BE2C (cell line): ENCODE data around the gene XPNPEP2.

ENCODE experiments used
- DNase-seq: peaks from one replicate; pipeline ENCODE4 v3.0.0-alpha.2; 2020
- H3K27me3 ChIP-seq: fragments of 250-450 bp; sonication (Bioruptor Pico); 2 replicates; pipeline ENCODE4 v1.5.1; 2020; ENCODE audit warnings: mild to moderate bottlenecking
- H3K36me3 ChIP-seq: fragments of 250-450 bp; sonication (Bioruptor Pico); 2 replicates; pipeline ENCODE4 v1.5.1; 2020; ENCODE audit warnings: mild to moderate bottlenecking
- H3K4me1 ChIP-seq: fragments of 250-450 bp; sonication (Bioruptor Pico); 2 replicates; pipeline ENCODE4 v1.5.1; 2020
- H3K4me3 ChIP-seq: 2 replicates; pipeline ENCODE4 v1.5.1; 2011; ENCODE audit warnings: low read depth, low read length
- H3K9me3 ChIP-seq: fragments of 250-450 bp; sonication (Bioruptor Pico); 2 replicates; pipeline ENCODE4 v1.5.1; 2020
- TF ChIP-seq, protein P1 (sequence below): IDR thresholded peaks from 2 replicates; pipeline ENCODE4 v1.5.1; 2012; ENCODE audit warnings: mild to moderate bottlenecking, low read depth, low read length

Gene XPNPEP2

DNA sequence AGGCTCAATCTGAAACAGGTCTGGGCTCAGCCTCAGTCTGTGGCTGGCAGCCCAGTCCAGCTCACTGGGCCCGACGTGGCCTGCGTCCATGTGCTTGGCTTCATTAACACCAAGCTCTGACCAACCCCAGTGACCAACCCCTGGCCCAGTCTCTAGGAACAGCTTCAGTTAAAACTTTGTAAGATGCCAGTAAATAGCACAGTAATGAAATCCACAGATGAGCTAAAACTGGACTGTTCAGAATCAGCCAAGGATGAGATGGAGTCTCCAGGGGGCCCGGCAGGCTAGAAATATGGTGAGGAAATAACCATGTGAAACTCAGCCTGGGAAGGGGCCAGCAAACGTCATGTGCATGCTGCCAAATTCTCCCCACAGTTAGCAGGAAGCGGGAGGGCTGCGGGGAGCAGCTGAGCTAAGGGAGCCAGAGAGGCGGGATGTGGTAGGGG, 37.1 kb upstream of the XPNPEP2 start:
- Histone ChIP-seq H3K27me3 (no peaks in the 10 kb centered on the region), H3K36me3 (no peaks in the 10 kb centered on the region), H3K4me3 (no peak overlapping the region), H3K4me1 (no peaks in the 10 kb centered on the region), H3K9me3 (no peaks in the 10 kb centered on the region)
- no peak for DNase-seq
- TF ChIP-seq, protein P1, sequence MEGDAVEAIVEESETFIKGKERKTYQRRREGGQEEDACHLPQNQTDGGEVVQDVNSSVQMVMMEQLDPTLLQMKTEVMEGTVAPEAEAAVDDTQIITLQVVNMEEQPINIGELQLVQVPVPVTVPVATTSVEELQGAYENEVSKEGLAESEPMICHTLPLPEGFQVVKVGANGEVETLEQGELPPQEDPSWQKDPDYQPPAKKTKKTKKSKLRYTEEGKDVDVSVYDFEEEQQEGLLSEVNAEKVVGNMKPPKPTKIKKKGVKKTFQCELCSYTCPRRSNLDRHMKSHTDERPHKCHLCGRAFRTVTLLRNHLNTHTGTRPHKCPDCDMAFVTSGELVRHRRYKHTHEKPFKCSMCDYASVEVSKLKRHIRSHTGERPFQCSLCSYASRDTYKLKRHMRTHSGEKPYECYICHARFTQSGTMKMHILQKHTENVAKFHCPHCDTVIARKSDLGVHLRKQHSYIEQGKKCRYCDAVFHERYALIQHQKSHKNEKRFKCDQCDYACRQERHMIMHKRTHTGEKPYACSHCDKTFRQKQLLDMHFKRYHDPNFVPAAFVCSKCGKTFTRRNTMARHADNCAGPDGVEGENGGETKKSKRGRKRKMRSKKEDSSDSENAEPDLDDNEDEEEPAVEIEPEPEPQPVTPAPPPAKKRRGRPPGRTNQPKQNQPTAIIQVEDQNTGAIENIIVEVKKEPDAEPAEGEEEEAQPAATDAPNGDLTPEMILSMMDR, result no peak

DNA sequence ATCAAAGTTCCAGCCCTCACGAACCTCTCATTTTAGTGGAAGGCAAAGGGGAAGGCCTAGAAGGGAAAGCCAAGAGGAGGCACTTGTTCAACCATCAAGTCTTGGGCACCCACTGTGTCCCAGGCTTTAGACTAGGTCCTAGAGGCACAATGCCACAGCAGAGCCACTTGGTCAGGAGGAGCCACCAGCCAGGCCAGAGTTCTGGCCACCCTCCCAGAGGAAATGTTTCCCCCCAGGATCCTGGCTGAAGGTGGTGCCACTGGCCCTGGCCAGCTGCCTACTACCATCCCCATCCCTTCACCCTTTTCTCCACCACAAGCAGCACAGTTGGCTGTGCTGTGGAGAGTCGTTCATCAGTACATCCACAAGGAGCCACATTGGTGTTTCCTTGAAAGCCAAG, 34.3 kb upstream of the XPNPEP2 start:
- H3K4me3 ChIP-seq, result no peak overlapping the region
- no peaks in the 10 kb centered on the region for H3K36me3 ChIP-seq
- no peak for DNase-seq
- TF ChIP-seq, protein P1, result no peak
- H3K9me3 ChIP-seq, result no peaks in the 10 kb centered on the region
- no peaks in the 10 kb centered on the region for H3K4me1 ChIP-seq
- no peaks in the 10 kb centered on the region for H3K27me3 ChIP-seq

DNA sequence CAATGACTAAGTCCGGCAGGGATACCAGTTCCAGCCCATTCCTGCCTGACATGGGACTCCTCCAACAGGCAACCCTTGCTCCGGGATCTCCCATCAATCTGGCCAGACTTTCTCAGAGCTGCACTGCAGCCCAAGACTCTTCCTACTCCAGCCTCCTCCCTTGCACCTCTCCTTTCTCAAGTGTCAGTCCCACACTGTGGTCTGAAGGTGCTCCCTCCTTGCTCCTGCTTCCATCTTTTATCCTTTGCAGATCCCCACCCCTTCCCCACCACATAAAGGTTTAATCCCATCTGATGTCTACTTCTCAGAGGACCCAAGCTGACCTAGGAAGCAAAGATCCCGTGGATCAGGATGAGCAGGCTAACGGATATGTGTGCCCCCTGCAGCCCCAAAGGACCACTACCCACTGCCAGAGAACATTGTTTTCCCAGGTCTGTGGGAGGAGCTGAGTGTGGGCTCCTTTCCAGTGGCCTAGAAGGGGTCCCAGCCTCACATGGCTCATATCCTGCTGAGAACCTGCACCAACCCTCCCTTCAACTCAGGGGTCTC, 33.3 kb upstream of the XPNPEP2 start:
- Histone ChIP-seq H3K36me3 (no peaks in the 10 kb centered on the region), H3K4me3 (no peak overlapping the region), H3K9me3 (no peaks in the 10 kb centered on the region), H3K4me1 (no peaks in the 10 kb centered on the region), H3K27me3 (no peaks in the 10 kb centered on the region)
- TF ChIP-seq, protein P1, result no peak
- DNase-seq, result no peak

DNA sequence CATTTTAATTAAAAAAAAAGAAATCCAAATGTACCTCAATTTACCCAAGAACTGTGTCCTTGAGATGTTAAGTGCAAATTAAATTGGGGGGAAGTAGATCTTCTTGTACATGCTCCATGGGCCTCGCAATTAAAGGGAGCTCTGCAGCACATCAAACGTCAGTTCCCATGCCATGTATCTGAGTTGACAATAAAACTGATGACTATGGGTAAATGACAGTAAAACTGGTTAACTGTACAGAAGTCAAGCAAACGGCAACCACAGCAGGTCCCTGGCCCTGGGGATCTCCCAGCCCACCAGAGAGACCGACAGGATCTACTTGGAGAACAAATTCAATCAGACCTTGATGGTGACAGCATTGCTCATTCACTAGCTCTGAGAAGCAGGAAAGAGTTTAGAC, 32.8 kb upstream of the XPNPEP2 start:
- H3K9me3 ChIP-seq, result no peaks in the 10 kb centered on the region
- no peaks in the 10 kb centered on the region for H3K27me3 ChIP-seq
- H3K36me3 ChIP-seq, result no peaks in the 10 kb centered on the region
- TF ChIP-seq, protein P1, result no peak
- no peaks in the 10 kb centered on the region for H3K4me1 ChIP-seq
- H3K4me3 ChIP-seq, result no peak overlapping the region
- DNase-seq, result no peak

DNA sequence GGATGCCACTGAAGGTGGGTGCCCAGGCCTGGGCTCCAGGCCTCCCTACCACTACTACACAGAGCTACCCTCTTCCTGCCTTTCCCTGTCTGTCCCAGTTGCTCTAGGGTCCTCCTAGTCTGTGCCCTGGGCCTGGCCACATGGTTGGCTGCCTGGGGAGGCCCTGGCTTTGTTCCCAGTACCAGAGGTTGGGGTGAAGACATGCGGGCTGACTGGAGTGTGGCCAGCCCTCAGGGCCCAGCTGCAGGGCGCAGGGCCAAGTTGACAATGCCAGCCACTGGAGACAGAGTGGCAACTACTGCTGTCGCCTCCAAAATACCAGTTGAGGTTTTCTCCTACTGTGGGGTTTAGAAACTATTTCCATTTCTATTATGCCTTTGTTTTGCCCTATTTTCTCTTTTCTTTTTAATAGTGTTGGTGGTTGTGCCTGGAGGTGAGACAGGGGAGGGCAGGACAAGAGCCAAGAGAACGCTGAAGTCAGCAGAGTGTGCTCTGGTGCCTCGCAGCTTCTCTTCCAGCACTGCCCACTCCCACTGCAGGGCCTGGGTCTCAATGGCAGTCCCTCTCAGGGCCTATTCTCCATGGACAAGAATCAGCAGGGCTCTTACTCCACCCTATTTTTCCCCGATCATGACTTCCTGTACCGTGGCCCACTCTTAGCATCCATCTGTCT, 32.2 kb upstream of the XPNPEP2 start:
- Histone ChIP-seq H3K4me3 (no peak overlapping the region), H3K27me3 (no peaks in the 10 kb centered on the region), H3K9me3 (no peaks in the 10 kb centered on the region), H3K36me3 (no peaks in the 10 kb centered on the region), H3K4me1 (no peaks in the 10 kb centered on the region)
- TF ChIP-seq, protein P1, result no peak
- peak; percentile 53 for DNase-seq

DNA sequence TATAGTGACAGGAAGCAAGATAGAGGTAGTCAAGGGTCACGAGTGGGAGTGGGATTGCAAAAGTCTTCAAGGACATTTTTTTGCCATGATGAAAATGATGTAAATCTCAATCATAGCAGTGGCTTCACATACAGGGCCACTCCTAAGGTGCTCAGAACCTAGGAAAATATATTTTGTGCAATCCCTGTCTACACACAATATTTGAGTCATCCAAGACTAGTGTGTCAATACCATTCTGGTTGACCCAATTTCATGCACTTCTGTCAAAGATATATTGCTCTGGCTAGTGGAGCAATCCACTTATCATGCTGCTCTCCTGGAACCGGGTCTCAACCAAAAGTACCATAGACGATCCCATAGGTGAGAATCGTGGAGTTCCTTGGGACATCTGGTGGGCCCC, 24.2 kb upstream of the XPNPEP2 start:
- TF ChIP-seq, protein P1, result no peak
- H3K36me3 ChIP-seq, result no peaks in the 10 kb centered on the region
- no peak overlapping the region for H3K4me3 ChIP-seq
- no peaks in the 10 kb centered on the region for H3K9me3 ChIP-seq
- no peak for DNase-seq
- no peaks in the 10 kb centered on the region for H3K4me1 ChIP-seq
- H3K27me3 ChIP-seq, result no peaks in the 10 kb centered on the region
